GM20431 (cell line): ENCODE measurements around the gene CWC25.
"Not testable (repeated sequence)": the region's sequence is repeated elsewhere in the genome, so short reads cannot be mapped to it uniquely, and the experiment has no call there.

ENCODE experiments used
- in situ Hi-C: fragments of 300-500 bp; cut with MseI, MboI; formaldehyde crosslinking; loops from one replicate; pipeline ENCODE4 v1.15.0; 2020; ENCODE audit warnings: low sequenced_read_pairs; ENCODE audit not compliant: unreplicated experiment

CWC25 gene

DNA sequence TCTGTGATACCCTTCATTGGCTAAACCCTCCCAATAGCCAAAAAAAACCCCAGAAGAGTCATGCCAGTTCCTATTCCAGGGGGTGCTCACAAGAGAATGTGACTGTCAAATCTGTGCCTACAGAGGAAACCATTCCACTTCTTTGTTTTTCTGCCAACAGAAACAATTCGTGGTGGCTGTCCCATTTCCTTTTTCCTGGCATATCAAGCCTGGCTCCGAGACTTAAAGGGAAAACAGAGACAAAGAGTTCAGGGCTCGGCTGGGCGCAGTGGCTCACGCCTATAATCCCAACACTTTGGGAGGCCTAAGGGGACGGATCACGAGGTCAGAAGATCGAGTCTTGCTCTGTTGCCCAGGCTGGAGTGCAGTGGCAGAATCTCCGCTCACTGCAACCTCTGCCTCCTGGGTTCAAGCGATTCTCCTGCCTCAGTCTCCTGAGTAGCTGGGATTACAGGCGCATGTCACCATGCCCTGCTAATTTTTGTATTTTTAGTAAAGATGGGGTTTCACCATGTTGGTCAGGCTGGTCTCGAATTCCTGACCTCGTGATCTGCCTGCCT is 34.9 kb downstream of the CWC25 start:
- in situ Hi-C loops = not testable (repeated sequence)

GRCh38 chr17:38789185-38789584 is 35.9 kb downstream of the CWC25 start:
- in situ Hi-C loops = no loop called here

DNA sequence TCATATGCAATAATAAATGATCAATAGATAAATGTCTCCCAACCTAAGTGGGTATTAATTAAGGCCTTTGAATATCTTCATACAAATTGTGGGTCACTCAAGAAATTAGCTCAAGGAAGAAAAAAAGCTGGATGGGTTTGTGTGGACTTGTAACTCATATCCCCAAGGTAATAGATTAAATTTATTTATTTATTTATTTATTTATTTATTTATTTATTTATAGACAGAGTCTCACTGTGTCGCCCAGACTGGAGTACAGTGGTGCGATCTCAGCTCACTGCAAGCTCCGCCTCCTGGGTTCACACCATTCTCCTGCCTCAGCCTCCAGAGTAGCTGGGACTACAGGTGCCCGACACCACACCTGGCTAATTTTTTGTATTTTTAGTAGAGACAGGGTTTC is 37.1 kb downstream of the CWC25 start:
- in situ Hi-C loops = not testable (repeated sequence)

- in situ Hi-C loops = no loop called here
Observed at GRCh38 chr17:38786372-38786771, 38.7 kb downstream of the CWC25 start.

DNA sequence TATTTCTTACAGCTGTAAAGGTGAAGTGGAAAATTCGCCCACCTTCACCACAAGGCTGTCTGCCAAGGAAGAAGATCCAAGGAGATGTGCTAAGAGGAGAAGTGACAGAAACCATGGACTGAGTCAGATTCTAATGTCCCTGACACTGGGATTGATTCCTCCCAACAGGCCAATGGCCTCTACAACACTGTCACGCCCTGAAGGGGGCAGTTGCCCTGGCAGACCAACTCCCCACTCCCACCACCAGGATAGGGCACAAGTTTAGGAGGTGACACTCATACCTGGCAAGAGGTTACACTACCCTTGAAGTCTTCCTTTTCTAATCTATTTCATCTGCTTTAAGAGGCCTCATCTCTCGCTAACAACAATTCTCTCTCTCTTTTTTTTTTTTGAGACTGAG is 41.9 kb downstream of the CWC25 start:
- in situ Hi-C loops = no loop called here

DNA sequence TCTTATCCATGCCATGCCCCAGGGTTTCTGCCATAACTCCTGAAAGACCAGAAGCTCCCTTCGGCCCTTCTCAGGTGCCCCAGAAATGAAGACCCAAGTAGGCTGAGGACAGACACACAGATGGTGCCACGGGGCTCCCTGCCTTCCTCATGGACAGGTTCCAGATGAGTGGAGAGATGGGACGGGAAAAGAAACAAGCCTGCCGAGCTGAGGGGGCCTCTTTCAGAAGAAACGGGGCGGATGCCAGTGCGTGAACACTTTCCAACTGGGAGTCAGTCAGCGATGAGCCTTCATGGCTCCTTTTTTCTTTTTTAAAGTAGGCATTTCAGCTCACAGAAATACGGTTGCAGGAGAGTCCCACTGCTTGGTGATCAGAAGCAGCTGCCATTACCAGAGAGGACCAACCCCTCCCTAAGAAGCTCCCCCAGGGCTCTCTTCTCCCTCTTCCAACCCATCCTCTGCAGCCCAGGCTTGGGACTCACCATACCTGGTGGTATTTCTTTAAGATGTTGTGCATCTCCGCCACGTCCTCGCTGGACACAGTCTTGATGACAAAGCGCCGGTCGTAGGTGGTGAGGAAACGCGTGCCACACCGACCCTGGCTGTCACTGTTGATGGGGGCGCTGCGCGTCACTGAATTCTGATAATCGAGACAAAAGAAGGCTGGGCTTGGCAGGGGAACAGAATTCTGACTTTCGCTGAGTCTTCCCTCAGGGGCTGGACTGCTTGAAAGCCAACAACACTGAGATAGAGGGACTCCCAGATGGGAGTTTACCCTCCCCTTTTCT is 45.0 kb downstream of the CWC25 start:
- in situ Hi-C loops = no loop called here

GRCh38 chr17:38777641-38778250 is 47.4 kb downstream of the CWC25 start:
- in situ Hi-C loops = no loop called here

DNA sequence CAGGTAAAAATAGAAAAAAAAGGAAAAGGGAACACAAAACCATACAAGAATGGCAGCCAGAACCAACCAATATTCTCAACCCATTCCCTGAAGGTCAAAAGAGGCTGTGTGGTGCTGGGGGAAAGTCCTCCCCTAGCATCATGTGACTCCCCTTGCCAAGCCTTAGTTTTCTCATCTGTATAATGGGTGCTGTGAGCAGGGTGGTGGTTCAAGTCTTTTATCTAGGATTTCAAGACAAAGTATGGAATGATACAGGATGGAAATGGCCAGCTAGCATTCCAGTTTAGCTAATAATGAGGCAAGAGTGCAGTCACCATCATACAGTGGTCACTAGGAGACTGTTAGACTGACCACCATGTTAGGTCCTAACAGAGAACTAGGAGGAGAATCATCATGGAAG is 51.9 kb downstream of the CWC25 start:
- in situ Hi-C loops = no loop called here

DNA sequence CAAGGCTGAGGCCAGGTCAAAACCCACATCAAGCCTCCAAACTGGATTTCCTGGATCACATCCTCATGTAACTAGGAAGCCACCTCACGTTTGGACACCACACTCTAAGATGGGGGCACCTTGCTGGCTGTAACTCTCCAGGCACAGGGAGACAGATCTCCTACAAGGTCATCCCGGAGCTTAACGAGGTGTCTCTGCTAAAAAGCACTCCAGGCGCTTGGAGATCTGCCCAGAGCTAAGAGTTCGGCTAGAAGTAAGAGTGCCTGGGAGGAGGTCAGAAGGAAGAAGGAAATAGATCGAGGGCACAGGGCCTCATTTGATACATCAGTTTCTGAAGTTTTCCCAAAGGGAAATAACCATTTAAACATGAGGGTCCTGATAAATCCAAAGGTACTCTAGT is 56.7 kb downstream of the CWC25 start:
- in situ Hi-C loops = no loop called here

DNA sequence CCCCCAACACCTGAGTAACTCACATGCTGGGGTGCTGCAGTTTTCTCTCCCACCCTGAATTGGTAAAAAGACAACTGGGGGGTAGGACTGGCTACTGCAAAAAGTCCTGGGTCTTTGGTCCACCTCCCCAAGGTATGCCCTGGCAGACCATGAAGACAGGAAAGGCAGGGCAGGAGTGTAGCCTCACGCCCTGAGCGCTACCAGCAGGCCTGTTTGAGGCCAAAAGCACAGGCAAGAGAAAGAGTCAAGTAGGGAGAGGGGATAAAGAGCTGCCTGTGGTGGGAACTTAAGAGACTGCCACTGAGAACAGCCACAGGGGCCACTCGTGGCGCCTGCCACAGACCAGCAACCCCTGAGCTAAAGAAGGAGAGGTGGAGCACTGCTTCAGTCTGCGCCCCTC is 58.8 kb downstream of the CWC25 start:
- in situ Hi-C loops = no loop called here

DNA sequence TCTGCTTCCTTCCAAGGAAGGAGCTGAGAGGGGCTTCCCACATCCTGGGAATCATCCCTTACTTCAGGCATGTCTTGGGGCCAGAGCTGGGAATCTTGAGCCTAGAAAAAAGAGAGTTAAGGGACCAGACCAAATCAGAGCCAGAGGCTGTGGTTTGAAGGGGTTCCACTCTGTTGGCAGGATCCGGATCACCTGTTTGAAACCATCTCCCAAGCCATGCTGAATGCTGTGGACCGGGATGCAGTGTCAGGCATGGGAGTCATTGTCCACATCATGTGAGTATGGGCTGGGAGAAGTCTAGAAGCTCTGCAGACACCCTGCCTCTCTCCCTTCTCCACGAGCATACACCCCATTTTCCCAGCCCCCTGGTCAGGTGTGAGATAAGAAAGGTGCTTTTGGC is 62.9 kb downstream of the CWC25 start:
- in situ Hi-C loops = no loop called here

DNA sequence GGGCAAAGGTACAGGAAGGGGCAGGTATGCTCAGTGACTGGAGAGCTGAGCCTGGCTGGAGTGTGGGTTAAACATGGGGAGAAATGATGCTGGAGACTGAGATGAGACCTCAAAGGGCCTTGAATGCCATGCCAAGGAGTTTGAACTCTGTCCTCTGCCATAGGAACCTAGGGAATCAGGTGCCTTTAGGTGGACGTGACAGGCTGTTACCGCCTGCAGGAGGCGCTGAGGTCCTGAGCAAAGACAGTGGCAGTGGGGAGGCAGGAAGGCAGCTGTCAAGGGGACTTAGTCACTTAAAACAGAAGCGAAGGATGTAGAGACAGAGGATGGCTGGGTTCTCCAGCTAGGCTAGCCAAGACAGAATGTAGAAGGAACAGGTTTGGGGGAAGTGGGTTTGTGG is 63.5 kb downstream of the CWC25 start:
- in situ Hi-C loops = no loop called here

- in situ Hi-C loops = no loop called here
Observed at GRCh38 chr17:38753071-38753506, 72.0 kb downstream of the CWC25 start.

GRCh38 chr17:38752308-38753070 is 72.6 kb downstream of the CWC25 start, which contains the start of gene PSMB3:
Gene PSMB3, plus strand, starts transcription at chr17:38752741. Its CDS starts 86 bp downstream, at chr17:38752827.
- in situ Hi-C loops = no loop called here

DNA sequence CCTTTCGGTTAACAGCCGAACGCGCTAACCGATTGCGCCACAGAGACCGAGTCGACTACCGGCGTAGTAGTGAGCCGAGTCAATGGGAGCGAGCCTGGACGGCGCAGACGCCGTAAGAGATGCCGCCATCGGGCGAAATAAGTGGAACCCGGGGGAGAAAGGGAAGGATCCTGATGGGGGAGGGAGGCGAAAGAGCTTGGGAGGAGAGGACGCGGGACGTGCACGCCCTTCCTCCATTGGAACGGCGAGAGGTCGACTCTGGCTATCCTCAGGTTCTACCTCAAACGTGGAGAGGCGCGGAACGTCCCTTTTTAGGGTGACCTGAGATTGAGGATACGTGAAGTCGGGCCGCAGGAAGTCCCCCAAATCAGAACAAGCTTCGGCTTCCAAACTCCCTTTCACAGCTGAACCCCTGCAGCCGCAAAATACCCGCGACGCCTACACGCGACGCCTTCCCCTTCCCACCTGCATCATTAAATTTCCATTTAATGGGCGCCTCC is 73.3 kb downstream of the CWC25 start:
- in situ Hi-C loops = no loop called here

GRCh38 chr17:38751144-38751807 is 73.8 kb downstream of the CWC25 start:
- in situ Hi-C loops = no loop called here
